ENCODE data around the gene BSND. TPM values are rescaled to one million over a fixed set of nuclear protein-coding genes. Genes with fewer than 3 reads are reported as not detected.

BSND gene
- total RNA-seq, 1 donor, result not detected

- H3K4me3 ChIP-seq (ENCODE audit: low read depth, low read length), result no peak overlapping the region
- DNase-seq (ENCODE audit: low read depth), result no peak
- TF ChIP-seq, protein P1, sequence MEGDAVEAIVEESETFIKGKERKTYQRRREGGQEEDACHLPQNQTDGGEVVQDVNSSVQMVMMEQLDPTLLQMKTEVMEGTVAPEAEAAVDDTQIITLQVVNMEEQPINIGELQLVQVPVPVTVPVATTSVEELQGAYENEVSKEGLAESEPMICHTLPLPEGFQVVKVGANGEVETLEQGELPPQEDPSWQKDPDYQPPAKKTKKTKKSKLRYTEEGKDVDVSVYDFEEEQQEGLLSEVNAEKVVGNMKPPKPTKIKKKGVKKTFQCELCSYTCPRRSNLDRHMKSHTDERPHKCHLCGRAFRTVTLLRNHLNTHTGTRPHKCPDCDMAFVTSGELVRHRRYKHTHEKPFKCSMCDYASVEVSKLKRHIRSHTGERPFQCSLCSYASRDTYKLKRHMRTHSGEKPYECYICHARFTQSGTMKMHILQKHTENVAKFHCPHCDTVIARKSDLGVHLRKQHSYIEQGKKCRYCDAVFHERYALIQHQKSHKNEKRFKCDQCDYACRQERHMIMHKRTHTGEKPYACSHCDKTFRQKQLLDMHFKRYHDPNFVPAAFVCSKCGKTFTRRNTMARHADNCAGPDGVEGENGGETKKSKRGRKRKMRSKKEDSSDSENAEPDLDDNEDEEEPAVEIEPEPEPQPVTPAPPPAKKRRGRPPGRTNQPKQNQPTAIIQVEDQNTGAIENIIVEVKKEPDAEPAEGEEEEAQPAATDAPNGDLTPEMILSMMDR (IDR thresholded peaks at IDR 0.05; ENCODE audit: insufficient read depth, low read length), result no peak
Observed at GRCh38 chr1:55054396-55054795, 55.7 kb downstream of the BSND start.

DNA sequence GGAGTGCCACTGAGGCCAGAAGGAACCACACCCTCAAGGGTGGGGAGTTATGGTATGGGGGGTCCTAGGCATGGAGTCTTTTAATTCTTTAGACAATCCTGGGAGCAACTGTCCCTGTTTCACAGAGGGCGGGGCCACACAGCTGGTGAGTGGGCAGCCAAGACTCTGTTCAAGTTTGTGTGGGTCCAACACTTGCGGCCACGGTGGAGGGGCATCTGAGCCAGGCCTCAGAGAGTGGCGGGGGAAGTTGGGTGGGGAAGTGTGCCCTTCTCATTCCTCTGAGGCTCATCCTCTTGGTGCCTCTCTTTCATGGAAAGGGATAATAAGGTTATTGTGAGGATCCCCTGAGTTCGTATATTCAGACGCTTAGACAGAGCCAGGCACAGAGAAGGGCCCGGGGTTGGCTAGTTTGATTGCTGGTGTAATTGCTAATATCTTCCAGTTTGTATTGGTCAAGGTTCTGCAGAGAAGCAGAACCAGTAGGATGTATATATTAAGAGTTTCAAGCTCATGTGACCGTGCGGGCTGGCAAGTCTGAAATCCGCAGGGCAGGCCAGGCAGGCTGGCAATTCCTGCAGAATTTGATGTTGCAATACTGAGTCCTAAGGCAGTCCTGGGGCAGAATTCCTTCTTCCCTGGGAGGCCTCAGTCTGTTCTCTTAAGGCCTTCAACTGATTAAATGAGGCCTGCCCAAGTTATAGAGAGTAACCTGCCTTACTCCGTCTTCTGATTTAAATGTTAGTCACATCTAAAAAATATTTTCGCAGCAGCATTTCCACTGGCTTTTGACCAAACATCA is 56.5 kb downstream of the BSND start:
- TF ChIP-seq, protein P1 (IDR thresholded peaks at IDR 0.05; ENCODE audit: insufficient read depth, low read length), result no peak
- no peak overlapping the region for H3K4me3 ChIP-seq (ENCODE audit: low read depth, low read length)
- peak; percentile 16 for DNase-seq (ENCODE audit: low read depth)

DNA sequence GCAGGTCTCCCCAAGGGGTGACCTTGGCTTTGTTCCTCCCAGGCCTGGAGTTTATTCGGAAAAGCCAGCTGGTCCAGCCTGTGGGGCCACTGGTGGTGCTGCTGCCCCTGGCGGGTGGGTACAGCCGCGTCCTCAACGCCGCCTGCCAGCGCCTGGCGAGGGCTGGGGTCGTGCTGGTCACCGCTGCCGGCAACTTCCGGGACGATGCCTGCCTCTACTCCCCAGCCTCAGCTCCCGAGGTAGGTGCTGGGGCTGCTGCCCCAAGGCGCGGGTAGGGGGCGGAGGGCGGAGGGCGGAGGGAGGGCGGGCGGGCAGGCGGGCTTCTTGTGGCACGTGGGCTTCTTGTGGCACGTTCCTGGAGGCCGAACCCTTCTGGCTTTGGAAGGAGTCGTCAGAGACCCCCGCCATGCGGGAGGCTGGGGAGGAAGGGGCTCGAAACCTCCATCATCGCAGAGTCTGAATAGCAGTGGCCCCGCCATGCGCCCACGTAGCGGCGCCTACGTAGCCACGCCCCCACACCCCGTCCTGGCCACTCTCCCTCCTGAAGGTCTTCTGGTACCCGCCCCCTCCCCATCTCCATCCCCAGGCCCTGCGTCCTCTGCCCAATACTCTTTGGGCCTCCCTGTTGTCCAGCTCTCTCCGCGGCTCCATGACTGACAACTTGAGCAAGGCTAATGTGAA is 57.4 kb downstream of the BSND start:
- no peak for DNase-seq (ENCODE audit: low read depth)
- H3K4me3 ChIP-seq (ENCODE audit: low read depth, low read length), result no peak overlapping the region
- TF ChIP-seq, protein P1 (IDR thresholded peaks at IDR 0.05; ENCODE audit: insufficient read depth, low read length), result no peak

DNA sequence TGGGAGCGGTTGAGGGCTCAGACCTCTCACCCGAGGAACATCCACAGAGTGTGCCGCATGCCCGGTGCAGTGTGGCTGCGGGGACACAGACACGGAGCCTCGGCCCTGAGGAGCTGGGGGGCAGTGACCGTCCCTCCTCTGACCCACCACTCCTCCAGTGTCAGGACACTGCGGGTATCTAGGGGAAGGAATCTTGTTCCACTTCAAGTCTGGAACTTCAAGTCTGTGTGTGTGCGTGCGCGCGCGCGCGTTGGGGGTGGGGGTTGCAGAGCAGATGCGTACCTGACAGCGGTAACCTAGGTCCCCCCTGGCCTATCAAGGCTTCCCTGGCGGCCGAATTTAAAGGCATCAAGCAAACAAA is 57.9 kb downstream of the BSND start:
- TF ChIP-seq, protein P1 (IDR thresholded peaks at IDR 0.05; ENCODE audit: insufficient read depth, low read length), result no peak
- no peak overlapping the region for H3K4me3 ChIP-seq (ENCODE audit: low read depth, low read length)
- DNase-seq (ENCODE audit: low read depth), result no peak

DNA sequence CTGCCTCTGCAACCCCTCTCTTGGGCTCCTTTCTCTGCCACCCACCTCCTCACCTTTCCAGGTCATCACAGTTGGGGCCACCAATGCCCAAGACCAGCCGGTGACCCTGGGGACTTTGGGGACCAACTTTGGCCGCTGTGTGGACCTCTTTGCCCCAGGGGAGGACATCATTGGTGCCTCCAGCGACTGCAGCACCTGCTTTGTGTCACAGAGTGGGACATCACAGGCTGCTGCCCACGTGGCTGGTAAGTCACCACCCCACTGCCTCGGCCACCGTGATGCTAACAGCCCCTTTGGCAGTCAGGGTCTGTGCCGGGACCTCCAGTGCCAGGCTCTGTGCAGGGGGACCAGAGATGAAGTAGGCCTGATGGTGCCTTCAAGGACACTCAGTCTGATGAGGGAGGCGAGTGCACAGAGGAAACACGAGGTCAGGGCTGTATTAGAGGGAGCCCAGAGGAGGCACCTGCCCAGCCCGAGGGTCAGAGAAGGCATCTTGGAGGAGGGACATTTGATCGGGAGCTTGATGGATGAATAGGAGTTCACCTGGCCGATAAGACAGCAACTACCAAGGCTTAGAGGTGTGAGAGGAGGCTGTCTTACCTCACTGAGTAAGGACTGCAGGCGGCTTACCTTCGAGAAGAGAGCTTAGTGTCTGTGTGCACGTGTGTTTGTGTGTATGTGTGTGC is 58.7 kb downstream of the BSND start:
- TF ChIP-seq, protein P1 (IDR thresholded peaks at IDR 0.05; ENCODE audit: insufficient read depth, low read length), result no peak
- H3K4me3 ChIP-seq (ENCODE audit: low read depth, low read length), result no peak overlapping the region
- DNase-seq (ENCODE audit: low read depth), result no peak

- no peak for DNase-seq (ENCODE audit: low read depth)
- H3K4me3 ChIP-seq (ENCODE audit: low read depth, low read length), result no peak overlapping the region
- TF ChIP-seq, protein P1 (IDR thresholded peaks at IDR 0.05; ENCODE audit: insufficient read depth, low read length), result no peak
Observed at GRCh38 chr1:55057956-55058298, 59.2 kb downstream of the BSND start.

All from fibroblast of the aortic adventitia (primary cell).